Kidney (tissue), 14 donors: ENCODE measurements around the gene NFATC2. TPM values are rescaled to one million over a fixed set of nuclear protein-coding genes. Genes with fewer than 3 reads are reported as not detected.

ENCODE experiments used
- DNase-seq, 5 donors: peaks; one replicate each; pipeline ENCODE4 v3.0.0-alpha.2; 2013 to 2020
- FAIRE-seq: peaks from 2 replicates; lab custom pipeline; 2012; peaks lifted over from hg19 to GRCh38; lab: Jason Lieb, UNC
- H3K27ac ChIP-seq, 2 donors: one replicate each; pipeline ENCODE4 v1.7.0; 2013; ENCODE audit warnings: low read depth in 2 of 2, low read length in 2 of 2, inconsistent platforms in 1 of 2
- H3K27me3 ChIP-seq: one replicate; pipeline ENCODE4 v1.7.1; 2013; ENCODE audit warnings: low read length, inconsistent platforms; ENCODE audit not compliant: control insufficient read depth, insufficient read depth
- H3K36me3 ChIP-seq, 3 donors: one replicate each; pipeline versions ENCODE4 v1.7.0 to v1.7.1; 2013; ENCODE audit warnings: low read length in 3 of 3, control low read depth in 1 of 3, inconsistent platforms in 1 of 3; ENCODE audit not compliant: insufficient read depth in 3 of 3, control insufficient read depth in 2 of 3
- H3K4me1 ChIP-seq, 3 donors: one replicate each; pipeline versions ENCODE4 v1.7.0 to v1.7.1; 2013; ENCODE audit warnings: low read length in 3 of 3, inconsistent platforms in 1 of 3, low read depth in 1 of 3; ENCODE audit not compliant: control insufficient read depth in 2 of 3, insufficient read depth in 2 of 3
- H3K4me3 ChIP-seq, 3 donors: one replicate each; pipeline versions ENCODE4 v1.7.0 to v1.8.1; 2013; ENCODE audit warnings: low read length in 3 of 3, control low read depth in 1 of 3, inconsistent platforms in 1 of 3
- H3K9ac ChIP-seq, 3 donors: one replicate each; pipeline versions ENCODE4 v1.7.0 to v1.7.1; 2013; ENCODE audit warnings: low read length in 3 of 3, control low read depth in 1 of 3, inconsistent platforms in 1 of 3
- H3K9me3 ChIP-seq, 3 donors: one replicate each; pipeline versions ENCODE4 v1.7.0 to v1.7.1; 2013; ENCODE audit warnings: low read length in 3 of 3, control low read depth in 1 of 3, inconsistent platforms in 1 of 3; ENCODE audit not compliant: control insufficient read depth in 2 of 3, insufficient read depth in 1 of 3
- CTCF ChIP-seq: IDR thresholded peaks from 3 replicates; pipeline ENCODE4 v1.5.1; 2012; ENCODE audit warnings: mild to moderate bottlenecking, moderate library complexity, borderline replicate concordance; ENCODE audit not compliant: insufficient read depth; ENCODE audit errors: extremely low read depth
- intact Hi-C: fragments of 100-400 bp; cut with DNase I; formaldehyde crosslinking; loops from one replicate; pipeline ENCODE4 v1.11.1; 2022
- polyA plus RNA-seq: library from polyadenylated mRNA; stranded (reverse); fragments of 350-450 nt; fragmentation: Illumina TruSeq; extraction: RNeasy Lipid Tissue Mini Kit (QIAGEN cat#74804); gene quantifications from one replicate; pipeline ENCODE4 v1.2.3, GENCODE V29; 2014; ENCODE audit warnings: low read depth, low replicate concordance; ENCODE audit not compliant: insufficient read depth
- total RNA-seq: library from RNA; stranded (reverse); fragmentation: NEBNext Ultra II Directional; extraction: Animal tissue kit (Norgen Biotek cat#: 25700); gene quantifications from one replicate; pipeline ENCODE4 v1.2.1, GENCODE V29; 2021
- donor health status: control.
- donor health status: control.
- donor health status: control.
- donor health status: control.
- donor health status: control.
- donor health status: DM: yes; HTN: yes; CAD: no.
- donor health status: Normal renal cell carcinoma (clear cell type).

The NFATC2 gene
- total and polyA plus RNA-seq, 2 donors from 2014 or later: 0.73 to 10.5 TPM

GRCh38 chr20:51371720-51372119 is 170.8 kb downstream of the NFATC2 start:
- Histone ChIP-seq H3K4me1 (no peaks in the 10 kb centered on the region), H3K27ac (no peak overlapping the region), H3K4me3 (no peak overlapping the region), H3K27me3 (no peaks in the 10 kb centered on the region), H3K36me3 (no peaks in the 10 kb centered on the region), H3K9ac (no peak overlapping the region), H3K9me3 (no peaks in the 10 kb centered on the region)
- DNase-seq: no peak
- intact Hi-C loops: loop anchor here (10.0 kb wide), 1 partner anchor 223 kb away; no protein-coding TSS in a partner anchor
- no peak for FAIRE-seq
- no peak for TF ChIP-seq CTCF

GRCh38 chr20:51369503-51369902 is 173.0 kb downstream of the NFATC2 start:
- no peak for TF ChIP-seq CTCF
- no peaks in the 10 kb centered on the region for H3K36me3 ChIP-seq
- DNase-seq (no peak), FAIRE-seq (no peak)
- H3K9me3 ChIP-seq: no peaks in the 10 kb centered on the region
- H3K27me3 ChIP-seq: no peaks in the 10 kb centered on the region
- no peaks in the 10 kb centered on the region for H3K4me1 ChIP-seq
- no peak overlapping the region for H3K9ac ChIP-seq
- intact Hi-C loops: no loop called here
- no peak overlapping the region for H3K27ac ChIP-seq
- H3K4me3 ChIP-seq: no peak overlapping the region

- Histone ChIP-seq H3K9ac (no peak overlapping the region), H3K27me3 (no peaks in the 10 kb centered on the region), H3K9me3 (peaks cover 0 to 4% (median 0%) of the 10 kb centered on the region in 3 donors), H3K36me3 (no peaks in the 10 kb centered on the region), H3K4me1 (no peaks in the 10 kb centered on the region), H3K27ac (no peak overlapping the region), H3K4me3 (no peak overlapping the region)
- FAIRE-seq: no peak
- no peak for DNase-seq
- TF ChIP-seq CTCF: no peak
- intact Hi-C loops: no loop called here
These were observed 173.9 kb downstream of the NFATC2 start for GRCh38 chr20:51368461-51369211.
